OCI-LY1 (cell line): ENCODE results near the gene DIPK1B.

ENCODE experiments used
- H2AFZ ChIP-seq: fragments of 200-600 bp; sonication (generic), shearing (Covaris generic); 2 replicates; pipeline ENCODE4 v1.6.0; 2014; ENCODE audit warnings: antibody characterized with exemption, mild to moderate bottlenecking, low read length
- H3F3A ChIP-seq: fragments of 200-600 bp; sonication (generic), shearing (Covaris generic); 2 replicates; pipeline ENCODE4 v1.6.0; 2014; ENCODE audit warnings: mild to moderate bottlenecking, antibody characterized with exemption, low read length, moderate library complexity; ENCODE audit not compliant: insufficient read depth
- H3K27ac ChIP-seq: fragments of 200-600 bp; sonication (generic); 2 replicates; pipeline ENCODE4 v1.5.1; 2014; ENCODE audit warnings: low read length, mixed run types, mild to moderate bottlenecking, low read depth; ENCODE audit not compliant: poor library complexity, severe bottlenecking
- H3K27me3 ChIP-seq: fragments of 200-600 bp; sonication (generic); 2 replicates; pipeline ENCODE4 v1.6.0; 2014; ENCODE audit warnings: antibody characterized with exemption, mild to moderate bottlenecking, low read length, moderate library complexity; ENCODE audit not compliant: insufficient read depth
- H3K36me3 ChIP-seq: fragments of 200-600 bp; sonication (generic); 2 replicates; pipeline ENCODE4 v1.6.1; 2014; ENCODE audit warnings: mild to moderate bottlenecking, antibody characterized with exemption, low read length, moderate library complexity, mixed read lengths; ENCODE audit not compliant: insufficient read depth
- H3K4me1 ChIP-seq: fragments of 200-600 bp; sonication (generic); 2 replicates; pipeline ENCODE4 v1.5.1; 2014; ENCODE audit warnings: mild to moderate bottlenecking, low read length, moderate library complexity; ENCODE audit not compliant: insufficient read depth, severe bottlenecking
- H3K4me2 ChIP-seq: fragments of 200-600 bp; sonication (generic), shearing (Covaris generic); 2 replicates; pipeline ENCODE4 v1.6.1; 2014; ENCODE audit warnings: low read length
- H3K4me3 ChIP-seq: fragments of 200-600 bp; sonication (generic); 2 replicates; pipeline ENCODE4 v1.5.1; 2014; ENCODE audit warnings: low read length, low read depth, mild to moderate bottlenecking, mixed read lengths; ENCODE audit not compliant: poor library complexity, severe bottlenecking
- H3K79me2 ChIP-seq: fragments of 200-600 bp; shearing (Covaris generic); 2 replicates; pipeline ENCODE4 v1.6.1; 2016; ENCODE audit warnings: mixed run types, low read length, mixed read lengths; ENCODE audit not compliant: insufficient read depth
- H3K9ac ChIP-seq: fragments of 200-600 bp; sonication (generic), shearing (Covaris generic); 2 replicates; pipeline ENCODE4 v1.6.1; 2014; ENCODE audit warnings: mild to moderate bottlenecking, low read length, mixed read lengths
- H3K9me2 ChIP-seq: fragments of 200-600 bp; sonication (generic), shearing (Covaris generic); 2 replicates; pipeline ENCODE4 v1.6.1; 2014; ENCODE audit warnings: low read depth, mild to moderate bottlenecking, low read length, mixed read lengths
- H3K9me3 ChIP-seq: fragments of 200-600 bp; shearing (Covaris generic); 2 replicates; pipeline ENCODE4 v1.6.1; 2014; ENCODE audit warnings: low read length, mixed read lengths
- H4K20me1 ChIP-seq: fragments of 200-600 bp; sonication (generic), shearing (Covaris generic); 2 replicates; pipeline ENCODE4 v1.6.0; 2016; ENCODE audit warnings: mild to moderate bottlenecking, low read length; ENCODE audit not compliant: insufficient read depth
- CTCF ChIP-seq: fragments of 200-600 bp; sonication (generic), shearing (Covaris generic); IDR thresholded peaks from 2 replicates; pipeline ENCODE4 v1.5.1; 2017; ENCODE audit warnings: mild to moderate bottlenecking, antibody characterized with exemption, low read length, moderate library complexity, mixed read lengths
- EZH2 ChIP-seq: fragments of 200-600 bp; sonication (generic), shearing (Covaris generic); IDR thresholded peaks from 2 replicates; pipeline ENCODE4 v1.8.0; 2017; ENCODE audit warnings: borderline replicate concordance, mixed run types, mild to moderate bottlenecking, antibody characterized with exemption, low read length, moderate library complexity, mixed read lengths

DIPK1B gene

GRCh38 chr9:136698635-136699246, 13.6 kb upstream of the DIPK1B start:
- Histone ChIP-seq H3K9me3 (no peaks in the 10 kb centered on the region), H3K9me2 (no peaks in the 10 kb centered on the region), H4K20me1 (no peaks in the 10 kb centered on the region), H3K36me3 (no peaks in the 10 kb centered on the region), H3K9ac (no peak overlapping the region), H3K4me2 (no peak overlapping the region), H3K4me1 (peaks cover 13% of the 10 kb centered on the region), H2AFZ (no peak overlapping the region), H3K27me3 (peaks cover 24% of the 10 kb centered on the region; the same call in 1 of the 2 replicates), H3F3A (no peaks in the 10 kb centered on the region), H3K27ac (no peak overlapping the region), H3K4me3 (no peak overlapping the region), H3K79me2 (no peaks in the 10 kb centered on the region)
- TF ChIP-seq EZH2: no peak
- no peak for TF ChIP-seq CTCF

- Histone ChIP-seq H3K4me2 (no peak overlapping the region), H3K4me3 (no peak overlapping the region), H3K4me1 (peaks cover 13% of the 10 kb centered on the region), H3K79me2 (no peaks in the 10 kb centered on the region), H3K27me3 (peaks cover 25% of the 10 kb centered on the region; the same call in 1 of the 2 replicates), H3F3A (no peaks in the 10 kb centered on the region), H3K9ac (no peak overlapping the region), H2AFZ (no peak overlapping the region), H3K27ac (no peak overlapping the region), H3K9me3 (no peaks in the 10 kb centered on the region), H3K9me2 (no peaks in the 10 kb centered on the region), H4K20me1 (no peaks in the 10 kb centered on the region), H3K36me3 (no peaks in the 10 kb centered on the region)
- TF ChIP-seq EZH2: no peak
- TF ChIP-seq CTCF: no peak
These were observed 12.1 kb upstream of the DIPK1B start for GRCh38 chr9:136700304-136700703.

- peaks cover 11% of the 10 kb centered on the region for H3K4me1 ChIP-seq
- H3K27ac ChIP-seq: no peak overlapping the region
- H3K79me2 ChIP-seq: no peaks in the 10 kb centered on the region
- no peaks in the 10 kb centered on the region for H3F3A ChIP-seq
- no peaks in the 10 kb centered on the region for H3K9me3 ChIP-seq
- no peaks in the 10 kb centered on the region for H3K9me2 ChIP-seq
- no peaks in the 10 kb centered on the region for H4K20me1 ChIP-seq
- no peak overlapping the region for H3K9ac ChIP-seq
- TF ChIP-seq EZH2: no peak
- TF ChIP-seq CTCF: no peak
- H2AFZ ChIP-seq: no peak overlapping the region
- H3K4me3 ChIP-seq: no peak overlapping the region
- no peak overlapping the region for H3K4me2 ChIP-seq
- no peaks in the 10 kb centered on the region for H3K36me3 ChIP-seq
- H3K27me3 ChIP-seq: peaks cover 24% of the 10 kb centered on the region; the same call in 1 of the 2 replicates
These were observed 11.3 kb upstream of the DIPK1B start for GRCh38 chr9:136700959-136701667.
